Breast epithelium (tissue), 3 donors: ENCODE data around the gene M1AP.

Experiments used
- POLR2A ChIP-seq: fragments of 450-650 bp; IDR thresholded peaks from one replicate; pipeline ENCODE4 v1.6.1; 2016; ENCODE audit warnings: antibody characterized with exemption, mild to moderate bottlenecking, moderate library complexity
- TF ChIP-seq, protein P1 (sequence below), 3 donors: fragments of 450-650 bp; IDR thresholded peaks; one replicate each; pipeline ENCODE4 v1.5.1; 2016 to 2017; ENCODE audit warnings: antibody characterized with exemption in 3 of 3, mild to moderate bottlenecking in 3 of 3, moderate library complexity in 3 of 3

- TF ChIP-seq, protein P1, sequence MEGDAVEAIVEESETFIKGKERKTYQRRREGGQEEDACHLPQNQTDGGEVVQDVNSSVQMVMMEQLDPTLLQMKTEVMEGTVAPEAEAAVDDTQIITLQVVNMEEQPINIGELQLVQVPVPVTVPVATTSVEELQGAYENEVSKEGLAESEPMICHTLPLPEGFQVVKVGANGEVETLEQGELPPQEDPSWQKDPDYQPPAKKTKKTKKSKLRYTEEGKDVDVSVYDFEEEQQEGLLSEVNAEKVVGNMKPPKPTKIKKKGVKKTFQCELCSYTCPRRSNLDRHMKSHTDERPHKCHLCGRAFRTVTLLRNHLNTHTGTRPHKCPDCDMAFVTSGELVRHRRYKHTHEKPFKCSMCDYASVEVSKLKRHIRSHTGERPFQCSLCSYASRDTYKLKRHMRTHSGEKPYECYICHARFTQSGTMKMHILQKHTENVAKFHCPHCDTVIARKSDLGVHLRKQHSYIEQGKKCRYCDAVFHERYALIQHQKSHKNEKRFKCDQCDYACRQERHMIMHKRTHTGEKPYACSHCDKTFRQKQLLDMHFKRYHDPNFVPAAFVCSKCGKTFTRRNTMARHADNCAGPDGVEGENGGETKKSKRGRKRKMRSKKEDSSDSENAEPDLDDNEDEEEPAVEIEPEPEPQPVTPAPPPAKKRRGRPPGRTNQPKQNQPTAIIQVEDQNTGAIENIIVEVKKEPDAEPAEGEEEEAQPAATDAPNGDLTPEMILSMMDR (IDR thresholded peaks at IDR 0.05): no peak
- TF ChIP-seq POLR2A: no peak
These were observed 113.7 kb downstream of the M1AP start for GRCh38 chr2:74534411-74534810.
